ENCODE data around the gene ACTC1. TPM values are rescaled to one million over a fixed set of nuclear protein-coding genes. Genes with fewer than 3 reads are reported as not detected.

ACTC1 gene
- polyA plus RNA-seq, 1 donor (not counting 4 experiments of a cell fraction or from before 2014, with no cell fraction given), result not detected

DNA sequence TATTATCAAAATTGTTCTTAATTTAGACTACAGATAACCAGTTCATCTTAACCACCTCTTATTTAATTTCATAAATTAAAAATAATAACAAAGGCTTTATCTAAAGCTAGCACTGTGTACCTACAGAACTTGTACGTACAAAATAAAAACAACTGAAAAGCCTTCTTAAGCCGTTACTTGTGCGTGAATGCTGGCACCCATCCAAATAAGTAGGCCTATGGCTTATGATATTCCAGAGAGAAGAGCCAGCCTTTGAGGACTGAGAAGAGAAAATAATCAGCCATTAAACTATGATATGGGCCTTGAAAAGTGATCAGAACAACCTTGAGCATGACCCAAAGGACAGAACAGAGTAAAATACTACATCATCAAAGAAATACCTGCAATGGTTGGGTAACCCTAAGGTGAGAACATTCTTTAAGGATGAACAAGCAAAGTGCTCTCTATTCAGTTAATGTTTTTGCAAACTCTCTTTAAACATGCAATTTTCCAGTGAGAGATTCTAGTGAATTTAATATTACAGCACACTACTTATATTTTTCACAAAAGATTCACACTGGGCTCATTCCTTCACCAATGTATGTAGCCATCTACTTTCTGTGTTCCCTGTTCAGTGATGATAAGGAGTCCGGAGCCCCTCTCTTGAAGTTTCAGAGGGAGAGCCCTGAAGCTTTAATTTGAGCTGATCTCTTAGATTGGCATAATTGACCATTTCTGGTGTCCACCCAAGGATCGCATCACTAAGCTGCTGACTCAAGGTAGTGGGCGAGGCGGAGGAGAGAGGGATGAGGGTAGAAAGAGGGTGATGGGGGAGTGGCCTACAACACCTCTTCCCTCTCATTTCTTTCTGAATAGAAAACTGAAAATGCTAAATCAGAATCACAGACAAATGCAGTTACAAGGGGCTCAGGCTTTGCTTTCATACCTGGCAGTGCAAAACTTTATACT, 7.7 kb upstream of the ACTC1 start:
- H3K4me2 ChIP-seq (ENCODE audit: control insufficient read depth, extremely low read depth, insufficient read depth, low read depth, low read length), result no peak overlapping the region
- no peak overlapping the region for H2AFZ ChIP-seq (ENCODE audit: control insufficient read depth, low read length)
- no peak overlapping the region for H3K27ac ChIP-seq (ENCODE audit: control insufficient read depth, insufficient read depth, low read length)
- H3K4me3 ChIP-seq (ENCODE audit: control insufficient read depth in 2 of 3, extremely low read depth in 1 of 3, insufficient read depth in 2 of 3, low read depth in 1 of 3, low read length in 3 of 3), result no peak overlapping the region
- no peaks in the 10 kb centered on the region for H3K9me1 ChIP-seq (ENCODE audit: control insufficient read depth, extremely low read depth, insufficient read depth, low read length)
- peaks cover 11% of the 10 kb centered on the region for H3K27me3 ChIP-seq (ENCODE audit: control insufficient read depth, extremely low read depth, insufficient read depth, low read length)
- H4K20me1 ChIP-seq (ENCODE audit: control insufficient read depth, extremely low read depth, insufficient read depth, low read length), result no peaks in the 10 kb centered on the region
- H3K9me3 ChIP-seq (ENCODE audit: control insufficient read depth, low read depth, low read length), result no peaks in the 10 kb centered on the region
- DNase-seq (ENCODE audit: low read depth, low spot score) (no peak), FAIRE-seq (peak; percentile 13)
- H3K79me2 ChIP-seq (ENCODE audit: control insufficient read depth, insufficient read depth, low read length), result no peaks in the 10 kb centered on the region
- H3K9ac ChIP-seq (ENCODE audit: control insufficient read depth, extremely low read depth, insufficient read depth, low read length), result no peak overlapping the region
- no peaks in the 10 kb centered on the region for H3K4me1 ChIP-seq (ENCODE audit: control insufficient read depth, extremely low read depth, insufficient read depth, low read length)
- no peaks in the 10 kb centered on the region for H3K36me3 ChIP-seq (ENCODE audit: control insufficient read depth in 2 of 2, extremely low read depth in 1 of 2, insufficient read depth in 2 of 2, low read length in 2 of 2)
- dilution Hi-C loops (cut with MboI; ENCODE audit: extremely low pct_ligation_motif_present, low sequenced_read_pairs), result no loop called here
- no peak for TF ChIP-seq EZH2 (IDR thresholded peaks at IDR 0.05; ENCODE audit: low read length)
- TF ChIP-seq, protein P1, sequence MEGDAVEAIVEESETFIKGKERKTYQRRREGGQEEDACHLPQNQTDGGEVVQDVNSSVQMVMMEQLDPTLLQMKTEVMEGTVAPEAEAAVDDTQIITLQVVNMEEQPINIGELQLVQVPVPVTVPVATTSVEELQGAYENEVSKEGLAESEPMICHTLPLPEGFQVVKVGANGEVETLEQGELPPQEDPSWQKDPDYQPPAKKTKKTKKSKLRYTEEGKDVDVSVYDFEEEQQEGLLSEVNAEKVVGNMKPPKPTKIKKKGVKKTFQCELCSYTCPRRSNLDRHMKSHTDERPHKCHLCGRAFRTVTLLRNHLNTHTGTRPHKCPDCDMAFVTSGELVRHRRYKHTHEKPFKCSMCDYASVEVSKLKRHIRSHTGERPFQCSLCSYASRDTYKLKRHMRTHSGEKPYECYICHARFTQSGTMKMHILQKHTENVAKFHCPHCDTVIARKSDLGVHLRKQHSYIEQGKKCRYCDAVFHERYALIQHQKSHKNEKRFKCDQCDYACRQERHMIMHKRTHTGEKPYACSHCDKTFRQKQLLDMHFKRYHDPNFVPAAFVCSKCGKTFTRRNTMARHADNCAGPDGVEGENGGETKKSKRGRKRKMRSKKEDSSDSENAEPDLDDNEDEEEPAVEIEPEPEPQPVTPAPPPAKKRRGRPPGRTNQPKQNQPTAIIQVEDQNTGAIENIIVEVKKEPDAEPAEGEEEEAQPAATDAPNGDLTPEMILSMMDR (optimal IDR thresholded peaks at IDR 0.05 in 1 of 3, IDR thresholded peaks at IDR 0.05 in 1 of 3, conservative IDR thresholded peaks at IDR 0.05 in 1 of 3; ENCODE audit: extremely low read depth in 1 of 3, insufficient read depth in 2 of 3, low read length in 3 of 3), result no peak

- Histone ChIP-seq H3K4me1 (ENCODE audit: control insufficient read depth, extremely low read depth, insufficient read depth, low read length) (no peaks in the 10 kb centered on the region), H3K27me3 (ENCODE audit: control insufficient read depth, extremely low read depth, insufficient read depth, low read length) (peaks cover 11% of the 10 kb centered on the region), H3K9me3 (ENCODE audit: control insufficient read depth, low read depth, low read length) (no peaks in the 10 kb centered on the region), H3K27ac (ENCODE audit: control insufficient read depth, insufficient read depth, low read length) (no peak overlapping the region), H3K36me3 (ENCODE audit: control insufficient read depth in 2 of 2, extremely low read depth in 1 of 2, insufficient read depth in 2 of 2, low read length in 2 of 2) (no peaks in the 10 kb centered on the region), H3K4me3 (ENCODE audit: control insufficient read depth in 2 of 3, extremely low read depth in 1 of 3, insufficient read depth in 2 of 3, low read depth in 1 of 3, low read length in 3 of 3) (no peak overlapping the region), H2AFZ (ENCODE audit: control insufficient read depth, low read length) (no peak overlapping the region), H3K79me2 (ENCODE audit: control insufficient read depth, insufficient read depth, low read length) (no peaks in the 10 kb centered on the region), H3K4me2 (ENCODE audit: control insufficient read depth, extremely low read depth, insufficient read depth, low read depth, low read length) (no peak overlapping the region), H3K9me1 (ENCODE audit: control insufficient read depth, extremely low read depth, insufficient read depth, low read length) (no peaks in the 10 kb centered on the region), H4K20me1 (ENCODE audit: control insufficient read depth, extremely low read depth, insufficient read depth, low read length) (no peaks in the 10 kb centered on the region), H3K9ac (ENCODE audit: control insufficient read depth, extremely low read depth, insufficient read depth, low read length) (no peak overlapping the region)
- TF ChIP-seq, protein P1 (optimal IDR thresholded peaks at IDR 0.05 in 1 of 3, IDR thresholded peaks at IDR 0.05 in 1 of 3, conservative IDR thresholded peaks at IDR 0.05 in 1 of 3; ENCODE audit: extremely low read depth in 1 of 3, insufficient read depth in 2 of 3, low read length in 3 of 3), result no peak
- no peak for TF ChIP-seq EZH2 (IDR thresholded peaks at IDR 0.05; ENCODE audit: low read length)
- dilution Hi-C loops (cut with MboI; ENCODE audit: extremely low pct_ligation_motif_present, low sequenced_read_pairs), result no loop called here
- FAIRE-seq, result no peak
- no peak for DNase-seq (ENCODE audit: low read depth, low spot score)
Observed at GRCh38 chr15:34802371-34802770, 7.0 kb upstream of the ACTC1 start.

Data from keratinocyte (primary cell).